ENCODE data around the gene PLB1. TPM values are rescaled to one million over a fixed set of nuclear protein-coding genes. Genes with fewer than 3 reads are reported as not detected.

PLB1 gene
- total and polyA plus RNA-seq, 2 experiments from 2014 or later, result 0.06 to 0.21 TPM

DNA sequence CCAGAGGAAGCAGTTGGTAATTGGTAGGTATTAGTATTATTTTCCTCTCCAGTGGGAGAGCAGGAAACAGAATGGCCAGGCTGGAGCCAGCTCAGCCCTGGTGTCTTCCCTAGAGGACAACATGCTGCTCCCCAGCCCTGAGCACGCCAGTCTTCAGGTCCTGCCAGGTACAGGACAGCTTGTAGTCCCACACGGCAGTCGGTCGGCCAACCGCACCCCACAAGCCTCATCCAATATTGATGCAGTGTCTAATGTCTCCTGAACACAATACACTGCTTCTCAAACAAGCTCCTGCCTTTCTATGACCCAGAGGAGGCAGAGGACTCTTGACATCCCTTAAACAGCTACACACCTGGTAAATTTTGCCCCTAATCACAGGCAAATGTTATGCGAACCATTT is 184.8 kb downstream of the PLB1 start:
- no peaks in the 10 kb centered on the region for H3F3A ChIP-seq (replicated peaks; ENCODE audit: low read depth)
- no peaks in the 10 kb centered on the region for H3K36me3 Mint-ChIP-seq (ENCODE audit: low read depth)

More for the DNA sequence above, 184.8 kb downstream of the PLB1 start:
- Histone ChIP-seq H3K27ac (ENCODE audit: low read depth) (no peak overlapping the region), H2AFZ (peak overlapping the region; percentile 69; the same call in 1 of the 2 replicates), H3K9me2 (ENCODE audit: insufficient read depth) (peaks cover 13% of the 10 kb centered on the region; the same call in 1 of the 2 replicates), H3K4me1 (ENCODE audit: insufficient read depth) (0 out of 2 replicates have a peak, but pooled peaks cover 9% of the 10 kb centered on the region), H3K79me2 (replicated peaks; ENCODE audit: insufficient read depth) (no peaks in the 10 kb centered on the region), H3K27me3 (ENCODE audit: insufficient read depth) (no peaks in the 10 kb centered on the region), H4K20me1 (replicated peaks; ENCODE audit: insufficient read depth) (no peaks in the 10 kb centered on the region), H3K36me3 (ENCODE audit: insufficient read depth) (no peaks in the 10 kb centered on the region), H3K4me3 (no peak overlapping the region), H3K4me2 (no peak overlapping the region)
- TF ChIP-seq EZH2phosphoT487 (IDR thresholded peaks at IDR 0.05; ENCODE audit: unreplicated experiment), result no peak
- TF ChIP-seq POLR2AphosphoS5 (IDR thresholded peaks at IDR 0.05; ENCODE audit: low read depth), result no peak
- TF ChIP-seq ZNF114 (CRISPR knock-in tag; IDR thresholded peaks at IDR 0.05), result no peak
- TF ChIP-seq, protein P1, sequence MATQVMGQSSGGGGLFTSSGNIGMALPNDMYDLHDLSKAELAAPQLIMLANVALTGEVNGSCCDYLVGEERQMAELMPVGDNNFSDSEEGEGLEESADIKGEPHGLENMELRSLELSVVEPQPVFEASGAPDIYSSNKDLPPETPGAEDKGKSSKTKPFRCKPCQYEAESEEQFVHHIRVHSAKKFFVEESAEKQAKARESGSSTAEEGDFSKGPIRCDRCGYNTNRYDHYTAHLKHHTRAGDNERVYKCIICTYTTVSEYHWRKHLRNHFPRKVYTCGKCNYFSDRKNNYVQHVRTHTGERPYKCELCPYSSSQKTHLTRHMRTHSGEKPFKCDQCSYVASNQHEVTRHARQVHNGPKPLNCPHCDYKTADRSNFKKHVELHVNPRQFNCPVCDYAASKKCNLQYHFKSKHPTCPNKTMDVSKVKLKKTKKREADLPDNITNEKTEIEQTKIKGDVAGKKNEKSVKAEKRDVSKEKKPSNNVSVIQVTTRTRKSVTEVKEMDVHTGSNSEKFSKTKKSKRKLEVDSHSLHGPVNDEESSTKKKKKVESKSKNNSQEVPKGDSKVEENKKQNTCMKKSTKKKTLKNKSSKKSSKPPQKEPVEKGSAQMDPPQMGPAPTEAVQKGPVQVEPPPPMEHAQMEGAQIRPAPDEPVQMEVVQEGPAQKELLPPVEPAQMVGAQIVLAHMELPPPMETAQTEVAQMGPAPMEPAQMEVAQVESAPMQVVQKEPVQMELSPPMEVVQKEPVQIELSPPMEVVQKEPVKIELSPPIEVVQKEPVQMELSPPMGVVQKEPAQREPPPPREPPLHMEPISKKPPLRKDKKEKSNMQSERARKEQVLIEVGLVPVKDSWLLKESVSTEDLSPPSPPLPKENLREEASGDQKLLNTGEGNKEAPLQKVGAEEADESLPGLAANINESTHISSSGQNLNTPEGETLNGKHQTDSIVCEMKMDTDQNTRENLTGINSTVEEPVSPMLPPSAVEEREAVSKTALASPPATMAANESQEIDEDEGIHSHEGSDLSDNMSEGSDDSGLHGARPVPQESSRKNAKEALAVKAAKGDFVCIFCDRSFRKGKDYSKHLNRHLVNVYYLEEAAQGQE (IDR thresholded peaks at IDR 0.05; ENCODE audit: unreplicated experiment), result no peak
- TF ChIP-seq ZNF331 (CRISPR knock-in tag; IDR thresholded peaks at IDR 0.05; ENCODE audit: low read depth), result no peak
- no peak for TF ChIP-seq STAT1 (IDR thresholded peaks at IDR 0.05; ENCODE audit: unreplicated experiment)
- TF ChIP-seq JUNB (IDR thresholded peaks at IDR 0.05; ENCODE audit: unreplicated experiment), result no peak
- TF ChIP-seq CREB1 (CRISPR knock-in tag; IDR thresholded peaks at IDR 0.05; ENCODE audit: low read depth), result no peak
- TF ChIP-seq, protein P2, sequence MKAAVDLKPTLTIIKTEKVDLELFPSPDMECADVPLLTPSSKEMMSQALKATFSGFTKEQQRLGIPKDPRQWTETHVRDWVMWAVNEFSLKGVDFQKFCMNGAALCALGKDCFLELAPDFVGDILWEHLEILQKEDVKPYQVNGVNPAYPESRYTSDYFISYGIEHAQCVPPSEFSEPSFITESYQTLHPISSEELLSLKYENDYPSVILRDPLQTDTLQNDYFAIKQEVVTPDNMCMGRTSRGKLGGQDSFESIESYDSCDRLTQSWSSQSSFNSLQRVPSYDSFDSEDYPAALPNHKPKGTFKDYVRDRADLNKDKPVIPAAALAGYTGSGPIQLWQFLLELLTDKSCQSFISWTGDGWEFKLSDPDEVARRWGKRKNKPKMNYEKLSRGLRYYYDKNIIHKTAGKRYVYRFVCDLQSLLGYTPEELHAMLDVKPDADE (IDR thresholded peaks at IDR 0.05), result no peak
- TF ChIP-seq, protein P3, sequence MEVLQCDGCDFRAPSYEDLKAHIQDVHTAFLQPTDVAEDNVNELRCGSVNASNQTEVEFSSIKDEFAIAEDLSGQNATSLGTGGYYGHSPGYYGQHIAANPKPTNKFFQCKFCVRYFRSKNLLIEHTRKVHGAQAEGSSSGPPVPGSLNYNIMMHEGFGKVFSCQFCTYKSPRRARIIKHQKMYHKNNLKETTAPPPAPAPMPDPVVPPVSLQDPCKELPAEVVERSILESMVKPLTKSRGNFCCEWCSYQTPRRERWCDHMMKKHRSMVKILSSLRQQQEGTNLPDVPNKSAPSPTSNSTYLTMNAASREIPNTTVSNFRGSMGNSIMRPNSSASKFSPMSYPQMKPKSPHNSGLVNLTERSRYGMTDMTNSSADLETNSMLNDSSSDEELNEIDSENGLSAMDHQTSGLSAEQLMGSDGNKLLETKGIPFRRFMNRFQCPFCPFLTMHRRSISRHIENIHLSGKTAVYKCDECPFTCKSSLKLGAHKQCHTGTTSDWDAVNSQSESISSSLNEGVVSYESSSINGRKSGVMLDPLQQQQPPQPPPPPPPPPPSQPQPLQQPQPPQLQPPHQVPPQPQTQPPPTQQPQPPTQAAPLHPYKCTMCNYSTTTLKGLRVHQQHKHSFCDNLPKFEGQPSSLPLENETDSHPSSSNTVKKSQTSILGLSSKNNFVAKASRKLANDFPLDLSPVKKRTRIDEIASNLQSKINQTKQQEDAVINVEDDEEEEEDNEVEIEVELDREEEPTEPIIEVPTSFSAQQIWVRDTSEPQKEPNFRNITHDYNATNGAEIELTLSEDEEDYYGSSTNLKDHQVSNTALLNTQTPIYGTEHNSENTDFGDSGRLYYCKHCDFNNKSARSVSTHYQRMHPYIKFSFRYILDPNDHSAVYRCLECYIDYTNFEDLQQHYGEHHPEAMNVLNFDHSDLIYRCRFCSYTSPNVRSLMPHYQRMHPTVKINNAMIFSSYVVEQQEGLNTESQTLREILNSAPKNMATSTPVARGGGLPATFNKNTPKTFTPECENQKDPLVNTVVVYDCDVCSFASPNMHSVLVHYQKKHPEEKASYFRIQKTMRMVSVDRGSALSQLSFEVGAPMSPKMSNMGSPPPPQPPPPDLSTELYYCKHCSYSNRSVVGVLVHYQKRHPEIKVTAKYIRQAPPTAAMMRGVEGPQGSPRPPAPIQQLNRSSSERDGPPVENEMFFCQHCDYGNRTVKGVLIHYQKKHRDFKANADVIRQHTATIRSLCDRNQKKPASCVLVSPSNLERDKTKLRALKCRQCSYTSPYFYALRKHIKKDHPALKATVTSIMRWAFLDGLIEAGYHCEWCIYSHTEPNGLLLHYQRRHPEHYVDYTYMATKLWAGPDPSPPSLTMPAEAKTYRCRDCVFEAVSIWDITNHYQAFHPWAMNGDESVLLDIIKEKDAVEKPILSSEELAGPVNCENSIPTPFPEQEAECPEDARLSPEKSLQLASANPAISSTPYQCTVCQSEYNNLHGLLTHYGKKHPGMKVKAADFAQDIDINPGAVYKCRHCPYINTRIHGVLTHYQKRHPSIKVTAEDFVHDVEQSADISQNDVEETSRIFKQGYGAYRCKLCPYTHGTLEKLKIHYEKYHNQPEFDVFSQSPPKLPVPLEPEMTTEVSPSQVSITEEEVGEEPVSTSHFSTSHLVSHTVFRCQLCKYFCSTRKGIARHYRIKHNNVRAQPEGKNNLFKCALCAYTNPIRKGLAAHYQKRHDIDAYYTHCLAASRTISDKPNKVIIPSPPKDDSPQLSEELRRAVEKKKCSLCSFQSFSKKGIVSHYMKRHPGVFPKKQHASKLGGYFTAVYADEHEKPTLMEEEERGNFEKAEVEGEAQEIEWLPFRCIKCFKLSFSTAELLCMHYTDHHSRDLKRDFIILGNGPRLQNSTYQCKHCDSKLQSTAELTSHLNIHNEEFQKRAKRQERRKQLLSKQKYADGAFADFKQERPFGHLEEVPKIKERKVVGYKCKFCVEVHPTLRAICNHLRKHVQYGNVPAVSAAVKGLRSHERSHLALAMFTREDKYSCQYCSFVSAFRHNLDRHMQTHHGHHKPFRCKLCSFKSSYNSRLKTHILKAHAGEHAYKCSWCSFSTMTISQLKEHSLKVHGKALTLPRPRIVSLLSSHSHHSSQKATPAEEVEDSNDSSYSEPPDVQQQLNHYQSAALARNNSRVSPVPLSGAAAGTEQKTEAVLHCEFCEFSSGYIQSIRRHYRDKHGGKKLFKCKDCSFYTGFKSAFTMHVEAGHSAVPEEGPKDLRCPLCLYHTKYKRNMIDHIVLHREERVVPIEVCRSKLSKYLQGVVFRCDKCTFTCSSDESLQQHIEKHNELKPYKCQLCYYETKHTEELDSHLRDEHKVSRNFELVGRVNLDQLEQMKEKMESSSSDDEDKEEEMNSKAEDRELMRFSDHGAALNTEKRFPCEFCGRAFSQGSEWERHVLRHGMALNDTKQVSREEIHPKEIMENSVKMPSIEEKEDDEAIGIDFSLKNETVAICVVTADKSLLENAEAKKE (CRISPR knock-in tag; IDR thresholded peaks at IDR 0.05), result no peak
- no peak for TF ChIP-seq NANOG (IDR thresholded peaks at IDR 0.05; ENCODE audit: borderline replicate concordance)
- H3K27me3 Mint-ChIP-seq (ENCODE audit: insufficient read depth, low read depth, poor library complexity), result peaks cover 5% of the 10 kb centered on the region
- H3K27ac Mint-ChIP-seq, result no peak overlapping the region
- no peak for DNase-seq (ENCODE audit: low spot score)
- ATAC-seq, result no peak
- H3K4me3 Mint-ChIP-seq, result no peak overlapping the region
- peaks cover 25% of the 10 kb centered on the region for H3K4me1 Mint-ChIP-seq
- H3K9me3 Mint-ChIP-seq, result no peaks in the 10 kb centered on the region
